ENCODE data around the gene SCTR. TPM values are rescaled to one million over a fixed set of nuclear protein-coding genes. Genes with fewer than 3 reads are reported as not detected.
A peak's percentile ranks its signal among the peaks of the same experiment; 100 is the strongest.

Gene SCTR
- total and polyA plus RNA-seq, 2 of the 13 experiments (the other 11 are each of a cell fraction or from before 2014, with no cell fraction given), result not detected

DNA sequence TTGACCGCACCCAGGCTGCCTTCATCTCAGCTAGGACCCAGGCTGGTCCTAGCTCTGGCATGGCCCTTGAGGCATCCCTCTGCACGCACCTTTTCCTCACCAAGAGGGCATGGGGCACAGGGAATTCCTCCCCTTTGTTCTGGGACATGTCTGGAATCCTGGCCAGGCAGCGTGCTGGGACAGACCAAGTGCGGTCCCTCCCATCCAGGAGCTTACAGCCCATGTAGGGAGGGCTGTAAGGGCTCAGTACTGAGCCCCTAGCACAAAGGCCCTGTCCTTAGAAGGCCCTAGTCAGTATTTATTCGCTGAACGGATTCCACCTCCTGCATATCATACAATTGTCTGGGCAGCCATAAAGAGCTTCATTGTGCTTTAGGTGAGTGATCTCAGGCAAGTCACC, 89.6 kb downstream of the SCTR start (continued):
- no peak for TF ChIP-seq ZNF83 (CRISPR knock-in tag; IDR thresholded peaks at IDR 0.05; ENCODE audit: borderline replicate concordance)
- TF ChIP-seq, protein P1, sequence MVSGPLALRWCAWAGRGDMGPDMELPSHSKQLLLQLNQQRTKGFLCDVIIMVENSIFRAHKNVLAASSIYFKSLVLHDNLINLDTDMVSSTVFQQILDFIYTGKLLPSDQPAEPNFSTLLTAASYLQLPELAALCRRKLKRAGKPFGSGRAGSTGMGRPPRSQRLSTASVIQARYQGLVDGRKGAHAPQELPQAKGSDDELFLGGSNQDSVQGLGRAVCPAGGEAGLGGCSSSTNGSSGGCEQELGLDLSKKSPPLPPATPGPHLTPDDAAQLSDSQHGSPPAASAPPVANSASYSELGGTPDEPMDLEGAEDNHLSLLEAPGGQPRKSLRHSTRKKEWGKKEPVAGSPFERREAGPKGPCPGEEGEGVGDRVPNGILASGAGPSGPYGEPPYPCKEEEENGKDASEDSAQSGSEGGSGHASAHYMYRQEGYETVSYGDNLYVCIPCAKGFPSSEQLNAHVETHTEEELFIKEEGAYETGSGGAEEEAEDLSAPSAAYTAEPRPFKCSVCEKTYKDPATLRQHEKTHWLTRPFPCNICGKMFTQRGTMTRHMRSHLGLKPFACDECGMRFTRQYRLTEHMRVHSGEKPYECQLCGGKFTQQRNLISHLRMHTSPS (CRISPR knock-in tag; IDR thresholded peaks at IDR 0.05; ENCODE audit: low read depth), result 0 out of 2 replicates have a peak, but pooled peaks have one; percentile 56
- TF ChIP-seq ZNF644 (CRISPR knock-in tag; IDR thresholded peaks at IDR 0.05; ENCODE audit: low read depth), result no peak
- no peak for TF ChIP-seq PTBP1 (IDR thresholded peaks at IDR 0.05; ENCODE audit: low read depth, low read length, poor library complexity, severe bottlenecking)
- TF ChIP-seq ZNF558 (CRISPR knock-in tag; IDR thresholded peaks at IDR 0.05; ENCODE audit: borderline replicate concordance), result 0 out of 2 replicates have a peak, but pooled peaks have one; percentile 17
- TF ChIP-seq ZNF891 (CRISPR knock-in tag; IDR thresholded peaks at IDR 0.05), result no peak
- 0 out of 2 replicates have a peak, but pooled peaks have one; percentile 27 for TF ChIP-seq TGIF2 (CRISPR knock-in tag; IDR thresholded peaks at IDR 0.05)
- TF ChIP-seq ZNF768 (CRISPR knock-in tag; IDR thresholded peaks at IDR 0.05), result peak; percentile 26; the same call in 1 of the 2 replicates
- no peak for TF ChIP-seq ATF7 (IDR thresholded peaks at IDR 0.05)
- TF ChIP-seq ATF7 (CRISPR knock-in tag; IDR thresholded peaks at IDR 0.05), result 0 out of 2 replicates have a peak, but pooled peaks have one; percentile 9
- TF ChIP-seq, protein P2, sequence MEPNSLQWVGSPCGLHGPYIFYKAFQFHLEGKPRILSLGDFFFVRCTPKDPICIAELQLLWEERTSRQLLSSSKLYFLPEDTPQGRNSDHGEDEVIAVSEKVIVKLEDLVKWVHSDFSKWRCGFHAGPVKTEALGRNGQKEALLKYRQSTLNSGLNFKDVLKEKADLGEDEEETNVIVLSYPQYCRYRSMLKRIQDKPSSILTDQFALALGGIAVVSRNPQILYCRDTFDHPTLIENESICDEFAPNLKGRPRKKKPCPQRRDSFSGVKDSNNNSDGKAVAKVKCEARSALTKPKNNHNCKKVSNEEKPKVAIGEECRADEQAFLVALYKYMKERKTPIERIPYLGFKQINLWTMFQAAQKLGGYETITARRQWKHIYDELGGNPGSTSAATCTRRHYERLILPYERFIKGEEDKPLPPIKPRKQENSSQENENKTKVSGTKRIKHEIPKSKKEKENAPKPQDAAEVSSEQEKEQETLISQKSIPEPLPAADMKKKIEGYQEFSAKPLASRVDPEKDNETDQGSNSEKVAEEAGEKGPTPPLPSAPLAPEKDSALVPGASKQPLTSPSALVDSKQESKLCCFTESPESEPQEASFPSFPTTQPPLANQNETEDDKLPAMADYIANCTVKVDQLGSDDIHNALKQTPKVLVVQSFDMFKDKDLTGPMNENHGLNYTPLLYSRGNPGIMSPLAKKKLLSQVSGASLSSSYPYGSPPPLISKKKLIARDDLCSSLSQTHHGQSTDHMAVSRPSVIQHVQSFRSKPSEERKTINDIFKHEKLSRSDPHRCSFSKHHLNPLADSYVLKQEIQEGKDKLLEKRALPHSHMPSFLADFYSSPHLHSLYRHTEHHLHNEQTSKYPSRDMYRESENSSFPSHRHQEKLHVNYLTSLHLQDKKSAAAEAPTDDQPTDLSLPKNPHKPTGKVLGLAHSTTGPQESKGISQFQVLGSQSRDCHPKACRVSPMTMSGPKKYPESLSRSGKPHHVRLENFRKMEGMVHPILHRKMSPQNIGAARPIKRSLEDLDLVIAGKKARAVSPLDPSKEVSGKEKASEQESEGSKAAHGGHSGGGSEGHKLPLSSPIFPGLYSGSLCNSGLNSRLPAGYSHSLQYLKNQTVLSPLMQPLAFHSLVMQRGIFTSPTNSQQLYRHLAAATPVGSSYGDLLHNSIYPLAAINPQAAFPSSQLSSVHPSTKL (CRISPR knock-in tag; IDR thresholded peaks at IDR 0.05), result 0 out of 2 replicates have a peak, but pooled peaks have one; percentile 15
- peak; percentile 31 for TF ChIP-seq ZEB1 (IDR thresholded peaks at IDR 0.05; ENCODE audit: insufficient replicate concordance, low read depth)
- TF ChIP-seq GZF1 (CRISPR knock-in tag; IDR thresholded peaks at IDR 0.05), result no peak
- peak; percentile 36; the same call in 1 of the 2 replicates for TF ChIP-seq ZFY (CRISPR knock-in tag; IDR thresholded peaks at IDR 0.05)
- peak; percentile 20; the same call in 1 of the 2 replicates for TF ChIP-seq HNF4A (CRISPR knock-in tag; IDR thresholded peaks at IDR 0.05)
- no peak for TF ChIP-seq TBX2 (CRISPR knock-in tag; IDR thresholded peaks at IDR 0.05; ENCODE audit: borderline replicate concordance)
- 0 out of 2 replicates have a peak, but pooled peaks have one; percentile 16 for TF ChIP-seq ZNF276 (CRISPR knock-in tag; IDR thresholded peaks at IDR 0.05; ENCODE audit: low read depth)
- peak; percentile 79 for TF ChIP-seq RXRA (CRISPR knock-in tag; IDR thresholded peaks at IDR 0.05)
- TF ChIP-seq ZNF274 (CRISPR knock-in tag; IDR thresholded peaks at IDR 0.05), result no peak
- TF ChIP-seq, protein P3, sequence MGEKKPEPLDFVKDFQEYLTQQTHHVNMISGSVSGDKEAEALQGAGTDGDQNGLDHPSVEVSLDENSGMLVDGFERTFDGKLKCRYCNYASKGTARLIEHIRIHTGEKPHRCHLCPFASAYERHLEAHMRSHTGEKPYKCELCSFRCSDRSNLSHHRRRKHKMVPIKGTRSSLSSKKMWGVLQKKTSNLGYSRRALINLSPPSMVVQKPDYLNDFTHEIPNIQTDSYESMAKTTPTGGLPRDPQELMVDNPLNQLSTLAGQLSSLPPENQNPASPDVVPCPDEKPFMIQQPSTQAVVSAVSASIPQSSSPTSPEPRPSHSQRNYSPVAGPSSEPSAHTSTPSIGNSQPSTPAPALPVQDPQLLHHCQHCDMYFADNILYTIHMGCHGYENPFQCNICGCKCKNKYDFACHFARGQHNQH (CRISPR knock-in tag; IDR thresholded peaks at IDR 0.05), result 0 out of 2 replicates have a peak, but pooled peaks have one; percentile 19
- TF ChIP-seq MIER2 (CRISPR knock-in tag; IDR thresholded peaks at IDR 0.05), result 0 out of 2 replicates have a peak, but pooled peaks have one; percentile 7
